ENCODE data around the gene TGFBR3. TPM values are rescaled to one million over a fixed set of nuclear protein-coding genes. Genes with fewer than 3 reads are reported as not detected.

The TGFBR3 gene
- total RNA-seq, 1 experiment from 2014 or later: 3.1 TPM

DNA sequence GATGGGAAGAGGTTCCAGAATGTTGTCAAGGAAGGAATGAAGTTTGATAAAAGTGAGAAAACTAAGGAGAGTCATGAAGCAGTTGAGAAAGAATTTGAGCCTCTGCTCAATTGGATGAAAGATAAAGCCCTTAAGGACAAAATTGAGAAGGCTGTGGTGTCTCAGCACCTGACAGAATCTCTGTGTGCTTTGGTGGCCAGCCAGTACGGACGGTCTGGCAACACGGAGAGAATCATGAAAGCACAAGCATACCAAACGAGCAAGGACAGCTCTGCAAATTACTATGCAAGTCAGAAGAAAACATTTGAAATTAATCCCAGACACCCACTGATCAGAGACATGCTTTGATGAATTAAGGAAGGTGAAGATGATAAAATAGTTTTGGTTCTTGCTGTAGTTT, 242.5 kb downstream of the TGFBR3 start:
- CTCF ChIA-PET: no interaction called here
- Histone ChIP-seq H3K27ac (ENCODE audit: low read depth, low read length, poor library complexity, severe bottlenecking) (no peak overlapping the region), H3K4me1 (ENCODE audit: insufficient read depth, low read length, poor library complexity, severe bottlenecking) (no peaks in the 10 kb centered on the region), H3K27me3 (replicated peaks; ENCODE audit: insufficient read depth, low read depth, low read length, poor library complexity) (no peaks in the 10 kb centered on the region), H3K9me3 (ENCODE audit: low read depth, low read length, poor library complexity, severe bottlenecking) (no peaks in the 10 kb centered on the region), H3K36me3 (ENCODE audit: insufficient read depth, low read length, poor library complexity, severe bottlenecking) (no peaks in the 10 kb centered on the region), H3K4me3 (ENCODE audit: low read depth, low read length, poor library complexity, severe bottlenecking) (no peak overlapping the region)
- BruUV-seq (replicated peaks): no TSS peak
- no peak for TF ChIP-seq EZH2 (IDR thresholded peaks at IDR 0.05; ENCODE audit: borderline replicate concordance, low read depth, low read length, poor library complexity, severe bottlenecking)
- TF ChIP-seq, protein P1, sequence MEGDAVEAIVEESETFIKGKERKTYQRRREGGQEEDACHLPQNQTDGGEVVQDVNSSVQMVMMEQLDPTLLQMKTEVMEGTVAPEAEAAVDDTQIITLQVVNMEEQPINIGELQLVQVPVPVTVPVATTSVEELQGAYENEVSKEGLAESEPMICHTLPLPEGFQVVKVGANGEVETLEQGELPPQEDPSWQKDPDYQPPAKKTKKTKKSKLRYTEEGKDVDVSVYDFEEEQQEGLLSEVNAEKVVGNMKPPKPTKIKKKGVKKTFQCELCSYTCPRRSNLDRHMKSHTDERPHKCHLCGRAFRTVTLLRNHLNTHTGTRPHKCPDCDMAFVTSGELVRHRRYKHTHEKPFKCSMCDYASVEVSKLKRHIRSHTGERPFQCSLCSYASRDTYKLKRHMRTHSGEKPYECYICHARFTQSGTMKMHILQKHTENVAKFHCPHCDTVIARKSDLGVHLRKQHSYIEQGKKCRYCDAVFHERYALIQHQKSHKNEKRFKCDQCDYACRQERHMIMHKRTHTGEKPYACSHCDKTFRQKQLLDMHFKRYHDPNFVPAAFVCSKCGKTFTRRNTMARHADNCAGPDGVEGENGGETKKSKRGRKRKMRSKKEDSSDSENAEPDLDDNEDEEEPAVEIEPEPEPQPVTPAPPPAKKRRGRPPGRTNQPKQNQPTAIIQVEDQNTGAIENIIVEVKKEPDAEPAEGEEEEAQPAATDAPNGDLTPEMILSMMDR (conservative IDR thresholded peaks at IDR 0.05; ENCODE audit: low read depth, low read length): no peak
- no peak for DNase-seq (ENCODE audit: low spot score)
- POLR2A ChIA-PET (ENCODE audit: low non-redundant PET): no interaction called here
- intact Hi-C loops (cut with micrococcal nuclease; ENCODE audit: unreplicated experiment): no loop called here

GRCh38 chr1:91640877-91641526, 244.9 kb downstream of the TGFBR3 start:
- Histone ChIP-seq H3K9me3 (ENCODE audit: low read depth, low read length, poor library complexity, severe bottlenecking) (no peaks in the 10 kb centered on the region), H3K36me3 (ENCODE audit: insufficient read depth, low read length, poor library complexity, severe bottlenecking) (no peaks in the 10 kb centered on the region), H3K4me1 (ENCODE audit: insufficient read depth, low read length, poor library complexity, severe bottlenecking) (no peaks in the 10 kb centered on the region), H3K27ac (ENCODE audit: low read depth, low read length, poor library complexity, severe bottlenecking) (no peak overlapping the region), H3K27me3 (replicated peaks; ENCODE audit: insufficient read depth, low read depth, low read length, poor library complexity) (no peaks in the 10 kb centered on the region), H3K4me3 (ENCODE audit: low read depth, low read length, poor library complexity, severe bottlenecking) (no peak overlapping the region)
- no peak for DNase-seq (ENCODE audit: low spot score)
- ChIA-PET POLR2A (ENCODE audit: low non-redundant PET) (no interaction called here), CTCF (no interaction called here)
- TF ChIP-seq EZH2 (IDR thresholded peaks at IDR 0.05; ENCODE audit: borderline replicate concordance, low read depth, low read length, poor library complexity, severe bottlenecking): no peak
- TF ChIP-seq, protein P1 (conservative IDR thresholded peaks at IDR 0.05; ENCODE audit: low read depth, low read length): no peak
- intact Hi-C loops (cut with micrococcal nuclease; ENCODE audit: unreplicated experiment): no loop called here
- BruUV-seq (replicated peaks): no TSS peak

DNA sequence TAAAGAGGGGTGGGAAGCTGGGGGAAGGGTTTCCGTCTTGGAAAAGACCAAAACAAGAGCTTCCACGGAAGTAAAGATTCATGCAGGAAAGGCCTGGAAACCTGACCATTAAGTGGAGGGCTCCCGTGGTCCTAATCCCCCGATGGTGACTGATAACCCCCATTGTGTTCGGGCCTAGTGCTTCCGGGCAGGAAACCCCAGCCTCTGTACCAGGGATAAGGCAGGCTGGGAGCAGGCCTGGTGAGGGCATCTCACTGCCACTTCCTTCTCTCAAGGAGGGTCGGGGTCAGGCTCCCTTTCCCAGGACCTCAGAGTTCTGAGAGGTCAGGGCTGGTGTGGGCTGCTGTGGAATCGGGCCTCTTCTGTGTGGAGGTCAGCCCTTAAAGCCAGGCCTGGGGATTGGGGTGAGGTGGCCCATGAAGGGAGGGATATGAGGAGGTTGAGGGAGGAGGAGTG, 248.4 kb downstream of the TGFBR3 start:
- no TSS peak for BruUV-seq (replicated peaks)
- intact Hi-C loops (cut with micrococcal nuclease; ENCODE audit: unreplicated experiment): no loop called here

More for the DNA sequence above, 248.4 kb downstream of the TGFBR3 start:
- CTCF ChIA-PET: no interaction called here
- Histone ChIP-seq H3K9me3 (ENCODE audit: low read depth, low read length, poor library complexity, severe bottlenecking) (no peaks in the 10 kb centered on the region), H3K27me3 (replicated peaks; ENCODE audit: insufficient read depth, low read depth, low read length, poor library complexity) (no peaks in the 10 kb centered on the region), H3K4me1 (ENCODE audit: insufficient read depth, low read length, poor library complexity, severe bottlenecking) (no peaks in the 10 kb centered on the region), H3K27ac (ENCODE audit: low read depth, low read length, poor library complexity, severe bottlenecking) (no peak overlapping the region), H3K4me3 (ENCODE audit: low read depth, low read length, poor library complexity, severe bottlenecking) (no peak overlapping the region), H3K36me3 (ENCODE audit: insufficient read depth, low read length, poor library complexity, severe bottlenecking) (no peaks in the 10 kb centered on the region)
- TF ChIP-seq, protein P1 (conservative IDR thresholded peaks at IDR 0.05; ENCODE audit: low read depth, low read length): no peak
- no peak for TF ChIP-seq EZH2 (IDR thresholded peaks at IDR 0.05; ENCODE audit: borderline replicate concordance, low read depth, low read length, poor library complexity, severe bottlenecking)
- no peak for DNase-seq (ENCODE audit: low spot score)
- POLR2A ChIA-PET (ENCODE audit: low non-redundant PET): no interaction called here

Data from A673 (cell line).